Glutamatergic neuron (in vitro differentiated cells): Measurements from ENCODE around the gene CTNND2. TPM values are rescaled to one million over a fixed set of nuclear protein-coding genes. Genes with fewer than 3 reads are reported as not detected.
A peak's percentile ranks its signal among the peaks of the same experiment; 100 is the strongest.

Experiments used
- DNase-seq: peaks from one replicate; pipeline ENCODE4 v3.0.0; 2022
- H3K27ac Mint-ChIP-seq: one replicate; pipeline ENCODE4 v1.8.0; 2020; ENCODE audit warnings: mild to moderate bottlenecking, mixed read lengths, inconsistent platforms; ENCODE audit not compliant: unreplicated experiment
- H3K27me3 Mint-ChIP-seq: one replicate; pipeline ENCODE4 v1.8.0; 2020; ENCODE audit warnings: mild to moderate bottlenecking, moderate library complexity, mixed read lengths, inconsistent platforms; ENCODE audit not compliant: unreplicated experiment
- H3K36me3 Mint-ChIP-seq: one replicate; pipeline ENCODE4 v1.8.0; 2020; ENCODE audit warnings: mild to moderate bottlenecking, mixed read lengths, inconsistent platforms; ENCODE audit not compliant: unreplicated experiment
- H3K4me1 Mint-ChIP-seq: one replicate; pipeline ENCODE4 v1.8.0; 2020; ENCODE audit warnings: mild to moderate bottlenecking, low read depth, mixed read lengths, inconsistent platforms; ENCODE audit not compliant: unreplicated experiment
- H3K4me3 Mint-ChIP-seq: one replicate; pipeline ENCODE4 v1.8.0; 2020; ENCODE audit warnings: mild to moderate bottlenecking, mixed read lengths, inconsistent platforms; ENCODE audit not compliant: unreplicated experiment
- H3K9me3 Mint-ChIP-seq: one replicate; pipeline ENCODE4 v1.8.0; 2020; ENCODE audit warnings: mild to moderate bottlenecking, moderate library complexity, mixed read lengths, inconsistent platforms; ENCODE audit not compliant: unreplicated experiment
- total RNA-seq: library from RNA; stranded (reverse); fragmentation: NEBNext Ultra II Directional; extraction: Animal tissue kit (Norgen Biotek cat#: 25700); gene quantifications from one replicate; pipeline ENCODE4 v1.2.1, GENCODE V29; 2021; ENCODE audit not compliant: unreplicated experiment
- TF ChIP-seq, protein P1 (sequence below): fragments of 200-600 bp; sonication (generic); IDR thresholded peaks from one replicate; pipeline ENCODE4 v1.5.0; 2021; ENCODE audit not compliant: partially characterized antibody, unreplicated experiment

The CTNND2 gene
- total RNA-seq, 1 donor from 2014 or later, result 134 TPM

DNA sequence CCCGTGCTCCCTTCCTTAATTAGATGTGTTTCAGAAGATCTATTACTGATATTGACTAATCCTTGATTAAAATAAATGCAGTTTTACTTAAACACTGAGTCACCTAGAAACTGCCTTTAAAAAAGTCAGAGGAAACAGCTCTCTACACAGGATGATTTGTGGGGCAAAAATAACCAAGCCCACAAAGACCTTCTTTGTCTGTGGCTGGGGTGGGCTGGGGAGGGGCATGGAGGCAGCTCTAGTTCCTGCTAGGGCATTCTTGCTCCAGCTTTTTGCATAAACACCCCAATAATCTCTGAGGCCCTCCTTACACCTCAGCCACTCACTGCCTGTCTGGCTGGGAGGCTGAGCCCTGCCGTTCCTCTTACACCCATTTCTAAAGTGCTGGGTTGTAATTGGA is 915.6 kb downstream of the CTNND2 start:
- Mint-ChIP-seq H3K9me3 (peaks cover 2% of the 10 kb centered on the region), H3K4me1 (peaks cover 10% of the 10 kb centered on the region), H3K27ac (no peak overlapping the region), H3K27me3 (peaks cover 1% of the 10 kb centered on the region), H3K36me3 (peaks cover 9% of the 10 kb centered on the region), H3K4me3 (no peak overlapping the region)
- no peak for DNase-seq
- TF ChIP-seq, protein P1, sequence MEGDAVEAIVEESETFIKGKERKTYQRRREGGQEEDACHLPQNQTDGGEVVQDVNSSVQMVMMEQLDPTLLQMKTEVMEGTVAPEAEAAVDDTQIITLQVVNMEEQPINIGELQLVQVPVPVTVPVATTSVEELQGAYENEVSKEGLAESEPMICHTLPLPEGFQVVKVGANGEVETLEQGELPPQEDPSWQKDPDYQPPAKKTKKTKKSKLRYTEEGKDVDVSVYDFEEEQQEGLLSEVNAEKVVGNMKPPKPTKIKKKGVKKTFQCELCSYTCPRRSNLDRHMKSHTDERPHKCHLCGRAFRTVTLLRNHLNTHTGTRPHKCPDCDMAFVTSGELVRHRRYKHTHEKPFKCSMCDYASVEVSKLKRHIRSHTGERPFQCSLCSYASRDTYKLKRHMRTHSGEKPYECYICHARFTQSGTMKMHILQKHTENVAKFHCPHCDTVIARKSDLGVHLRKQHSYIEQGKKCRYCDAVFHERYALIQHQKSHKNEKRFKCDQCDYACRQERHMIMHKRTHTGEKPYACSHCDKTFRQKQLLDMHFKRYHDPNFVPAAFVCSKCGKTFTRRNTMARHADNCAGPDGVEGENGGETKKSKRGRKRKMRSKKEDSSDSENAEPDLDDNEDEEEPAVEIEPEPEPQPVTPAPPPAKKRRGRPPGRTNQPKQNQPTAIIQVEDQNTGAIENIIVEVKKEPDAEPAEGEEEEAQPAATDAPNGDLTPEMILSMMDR, result no peak

DNA sequence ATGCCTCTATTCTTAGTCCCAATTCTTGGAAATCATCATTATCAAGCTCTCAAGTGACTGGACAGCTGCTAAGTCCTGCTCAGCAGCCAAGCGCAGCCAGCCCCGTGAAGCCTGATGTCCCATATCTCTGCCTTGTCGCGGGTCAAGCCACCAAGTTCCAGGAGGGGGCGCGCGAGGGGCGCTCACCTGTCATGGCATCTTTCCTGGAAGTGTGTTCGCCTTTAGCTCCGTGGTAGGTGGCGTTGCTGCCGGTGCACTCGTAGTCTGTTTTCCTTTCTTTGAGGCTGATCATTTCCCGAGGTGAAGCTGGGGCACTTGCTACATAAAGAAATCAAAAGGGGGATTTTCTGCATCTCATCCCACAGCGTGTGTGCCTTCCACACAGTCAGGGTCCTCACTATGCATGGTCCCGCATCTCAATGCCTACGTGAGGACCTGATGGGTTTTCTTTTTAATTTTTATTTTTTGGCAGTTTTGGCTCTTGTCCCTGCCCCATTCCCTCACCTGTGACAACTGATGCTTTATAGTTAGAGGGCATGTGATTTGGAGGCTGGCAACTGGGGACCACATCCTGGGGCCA is 916.2 kb downstream of the CTNND2 start:
- peak; percentile 90 for DNase-seq
- Mint-ChIP-seq H3K27ac (no peak overlapping the region), H3K4me3 (no peak overlapping the region), H3K9me3 (peaks cover 2% of the 10 kb centered on the region), H3K4me1 (peaks cover 10% of the 10 kb centered on the region), H3K27me3 (peaks cover under 1% of the 10 kb centered on the region), H3K36me3 (peaks cover 9% of the 10 kb centered on the region)
- TF ChIP-seq, protein P1, result peak; percentile 93

DNA sequence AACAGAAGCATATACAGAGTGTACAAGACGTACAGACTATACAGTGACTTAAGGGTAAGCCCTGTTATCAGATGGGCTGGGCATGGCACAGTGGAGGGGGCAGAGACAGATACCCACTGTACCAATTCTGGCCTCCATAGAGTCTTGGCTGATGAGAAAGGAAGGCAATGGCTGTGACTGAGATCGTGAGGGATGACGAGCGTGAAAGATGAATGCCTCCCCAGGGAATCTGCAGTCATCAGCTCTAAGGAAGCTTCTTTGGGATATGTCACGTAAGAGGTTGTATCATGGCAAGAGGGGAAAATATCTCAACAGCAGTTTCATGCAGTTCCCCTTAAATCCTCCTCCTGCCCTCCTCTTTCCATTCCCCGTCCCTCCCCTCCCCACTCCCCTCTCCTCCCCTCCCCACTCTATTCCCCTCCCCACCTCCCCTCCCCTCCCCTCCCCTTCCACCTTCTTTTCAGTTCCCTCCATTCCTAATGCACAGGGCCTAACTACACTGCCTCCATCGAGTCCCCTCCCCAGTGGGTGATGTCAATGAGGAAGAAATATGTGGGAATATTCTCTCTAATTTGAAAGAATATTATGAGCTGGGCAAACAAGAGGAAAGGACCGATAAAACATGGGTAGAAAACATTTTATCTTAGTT is 916.8 kb downstream of the CTNND2 start:
- Mint-ChIP-seq H3K36me3 (peaks cover 9% of the 10 kb centered on the region), H3K4me3 (no peak overlapping the region), H3K27me3 (no peaks in the 10 kb centered on the region), H3K4me1 (peaks cover 10% of the 10 kb centered on the region), H3K9me3 (peaks cover 2% of the 10 kb centered on the region), H3K27ac (no peak overlapping the region)
- no peak for DNase-seq
- TF ChIP-seq, protein P1, result no peak

DNA sequence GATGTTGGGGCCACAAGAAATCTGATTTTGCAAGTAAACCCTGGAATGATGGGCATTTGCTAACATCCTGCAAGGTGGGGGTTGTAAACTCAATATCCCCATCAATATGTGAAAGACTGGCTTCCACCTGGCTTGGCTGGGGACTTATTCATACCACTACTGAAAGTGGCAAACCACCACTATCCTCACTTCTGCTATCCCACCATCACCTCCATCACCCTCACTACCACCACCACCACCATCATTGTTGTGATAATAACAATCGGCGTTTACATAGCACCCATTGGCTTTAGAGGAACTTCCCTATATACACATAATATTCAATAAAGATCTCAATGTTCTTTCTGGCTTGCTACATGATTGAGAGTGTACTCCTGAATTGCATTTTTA is 918.5 kb downstream of the CTNND2 start:
- no peak for DNase-seq
- peaks cover 2% of the 10 kb centered on the region for H3K9me3 Mint-ChIP-seq
- H3K36me3 Mint-ChIP-seq, result peaks cover 9% of the 10 kb centered on the region
- H3K4me3 Mint-ChIP-seq, result no peak overlapping the region
- no peak overlapping the region for H3K27ac Mint-ChIP-seq
- TF ChIP-seq, protein P1, result no peak
- no peaks in the 10 kb centered on the region for H3K27me3 Mint-ChIP-seq
- peaks cover 11% of the 10 kb centered on the region for H3K4me1 Mint-ChIP-seq

DNA sequence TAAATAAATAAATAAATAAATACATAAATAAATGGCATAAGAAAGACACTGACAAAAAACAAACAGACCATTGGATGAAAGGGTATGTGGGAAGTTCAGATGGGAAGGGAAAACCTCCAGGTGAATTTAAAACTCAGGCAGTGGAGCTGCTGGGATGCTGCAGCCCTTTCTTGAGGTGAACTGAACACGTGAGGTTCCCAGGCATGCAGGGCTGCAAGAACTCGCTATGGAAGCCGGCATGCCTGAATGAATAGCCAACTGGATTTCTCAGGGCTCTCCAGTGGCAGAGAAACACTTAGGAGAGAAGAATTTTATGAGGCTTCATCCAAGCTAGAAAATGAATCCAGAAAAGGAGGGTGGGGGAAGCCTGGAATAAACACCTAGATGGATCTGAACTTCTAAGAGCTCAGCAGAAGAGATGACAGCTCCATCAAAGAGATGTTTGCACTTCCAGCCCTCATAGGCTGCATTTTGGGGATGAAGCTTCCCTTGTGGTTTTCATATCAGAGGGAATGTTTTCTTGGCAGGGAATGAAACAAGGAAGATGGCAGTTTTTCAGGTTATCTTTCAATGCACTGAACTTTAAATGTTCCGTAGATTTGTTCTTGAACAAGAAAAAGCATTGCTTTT is 919.0 kb downstream of the CTNND2 start:
- TF ChIP-seq, protein P1, result no peak
- peaks cover 11% of the 10 kb centered on the region for H3K4me1 Mint-ChIP-seq
- no peak for DNase-seq
- no peak overlapping the region for H3K27ac Mint-ChIP-seq
- peaks cover 2% of the 10 kb centered on the region for H3K9me3 Mint-ChIP-seq
- H3K36me3 Mint-ChIP-seq, result peaks cover 7% of the 10 kb centered on the region
- H3K4me3 Mint-ChIP-seq, result no peak overlapping the region
- H3K27me3 Mint-ChIP-seq, result peaks cover under 1% of the 10 kb centered on the region
